Right lobe of liver (tissue), 6 donors: ENCODE results near the gene CAT. TPM values are rescaled to one million over a fixed set of nuclear protein-coding genes. Genes with fewer than 3 reads are reported as not detected.
A peak's percentile ranks its signal among the peaks of the same experiment; 100 is the strongest.

Source experiments
- ATAC-seq, 4 donors: fragments of 200-7000 bp; cut with Tn5 transposase; one replicate each; pipeline ENCODE4 v1.9.1; 2020; ENCODE audit warnings: mild to moderate bottlenecking in 4 of 4, moderate library complexity in 4 of 4
- DNase-seq, 3 donors: peaks; one replicate each; pipeline ENCODE4 v3.0.0-alpha.2; 2020
- H3K27ac ChIP-seq, 3 donors: fragments of 200-600 bp; one replicate each; pipeline ENCODE4 v1.8.0; 2022
- H3K27me3 ChIP-seq, 2 donors: fragments of 200-600 bp; one replicate each; pipeline ENCODE4 v1.8.0; 2022
- H3K36me3 ChIP-seq, 4 donors: fragments of 200-600 bp; sonication (generic) in 1 of 4; one replicate each; pipeline versions ENCODE4 v1.5.1 to v1.8.0; 2017 to 2022; ENCODE audit warnings: control low read depth in 1 of 4
- H3K4me1 ChIP-seq, 4 donors: fragments of 200-600 bp; sonication (generic) in 1 of 4; one replicate each; pipeline versions ENCODE4 v1.5.1 to v1.8.0; 2017 to 2022; ENCODE audit warnings: control low read depth in 1 of 4
- H3K4me3 ChIP-seq, 3 donors: fragments of 200-600 bp; one replicate each; pipeline ENCODE4 v1.8.0; 2022
- H3K9me3 ChIP-seq, 4 donors: fragments of 200-600 bp; sonication (generic) in 1 of 4; one replicate each; pipeline versions ENCODE4 v1.5.1 to v1.8.0; 2017 to 2022; ENCODE audit warnings: control low read depth in 1 of 4
- POLR2A ChIP-seq: fragments of 450-650 bp; IDR thresholded peaks from one replicate; pipeline ENCODE4 v1.6.1; 2017; ENCODE audit warnings: antibody characterized with exemption, mild to moderate bottlenecking
- WGBS: methylation state at CpG from one replicate; pipeline ENCODE4 v1.1.6; 2018; ENCODE audit warnings: low coverage, low lambda C conversion rate; ENCODE audit not compliant: insufficient coverage; ENCODE audit errors: missing lambda C conversion rate; 5-methylcytosine and 5-hydroxymethylcytosine counted together
- intact Hi-C, 2 donors: fragments of 100-400 bp; cut with DNase I; formaldehyde crosslinking; loops; one replicate each; pipeline versions ENCODE4 v1.11.2 to v1.14.1; 2022
- total RNA-seq, 6 experiments: library from RNA; depleted of rRNA in 2 of 6; stranded (reverse); fragments of >200 nt in 2 of 6; fragmentation: NEBNext Ultra II Directional in 3 of 6; extraction: Animal tissue kit (Norgen Biotek cat#: 25700) in 3 of 6; gene quantifications; one replicate each; pipeline versions ENCODE4 v1.1.0 to v1.2.4, GENCODE V29; 2016 to 2023
- TF ChIP-seq, protein P1 (sequence below), 4 donors: fragments of 200-600 bp in 3 of 4; fragments of 450-650 bp in 1 of 4; IDR thresholded peaks; one replicate each; pipeline versions ENCODE4 v1.5.1 to v1.8.0; 2016 to 2022; ENCODE audit warnings: antibody characterized with exemption in 4 of 4, mild to moderate bottlenecking in 2 of 4
- donor health status: DM: no; HTN: yes; CAD: no.
- donor health status: DM: no; HTN: no; CAD: no.
- donor health status: DM: no; HTN: no; CAD: no.
- donor health status: DM: no; HTN: yes; CAD: no.
- donor health status: DM: no; HTN: yes; CAD: no.

CAT gene
- total RNA-seq, 6 experiments from 2014 or later, result 212 to 450 (median 330) TPM

- DNase-seq (no peak), ATAC-seq (peak in 1 of 4 donors; percentile 12)
- TF ChIP-seq POLR2A, result no peak
- TF ChIP-seq, protein P1, sequence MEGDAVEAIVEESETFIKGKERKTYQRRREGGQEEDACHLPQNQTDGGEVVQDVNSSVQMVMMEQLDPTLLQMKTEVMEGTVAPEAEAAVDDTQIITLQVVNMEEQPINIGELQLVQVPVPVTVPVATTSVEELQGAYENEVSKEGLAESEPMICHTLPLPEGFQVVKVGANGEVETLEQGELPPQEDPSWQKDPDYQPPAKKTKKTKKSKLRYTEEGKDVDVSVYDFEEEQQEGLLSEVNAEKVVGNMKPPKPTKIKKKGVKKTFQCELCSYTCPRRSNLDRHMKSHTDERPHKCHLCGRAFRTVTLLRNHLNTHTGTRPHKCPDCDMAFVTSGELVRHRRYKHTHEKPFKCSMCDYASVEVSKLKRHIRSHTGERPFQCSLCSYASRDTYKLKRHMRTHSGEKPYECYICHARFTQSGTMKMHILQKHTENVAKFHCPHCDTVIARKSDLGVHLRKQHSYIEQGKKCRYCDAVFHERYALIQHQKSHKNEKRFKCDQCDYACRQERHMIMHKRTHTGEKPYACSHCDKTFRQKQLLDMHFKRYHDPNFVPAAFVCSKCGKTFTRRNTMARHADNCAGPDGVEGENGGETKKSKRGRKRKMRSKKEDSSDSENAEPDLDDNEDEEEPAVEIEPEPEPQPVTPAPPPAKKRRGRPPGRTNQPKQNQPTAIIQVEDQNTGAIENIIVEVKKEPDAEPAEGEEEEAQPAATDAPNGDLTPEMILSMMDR (IDR thresholded peaks at IDR 0.05), result no peak
- H3K36me3 ChIP-seq, result peaks cover 0 to 89% (median 47%) of the 10 kb centered on the region in 4 donors
- H3K27me3 ChIP-seq, result no peaks in the 10 kb centered on the region
- H3K4me3 ChIP-seq, result no peak overlapping the region
- no peak overlapping the region for H3K27ac ChIP-seq
- intact Hi-C loops, result no loop called here
- H3K9me3 ChIP-seq, result no peaks in the 10 kb centered on the region
- WGBS, result 50% methylated on average over 1 of the region's 1 CpG
- peaks cover 0 to 60% (median 23%) of the 10 kb centered on the region in 4 donors for H3K4me1 ChIP-seq
Measured at GRCh38 chr11:34454308-34455032, 15.7 kb downstream of the CAT start.

DNA sequence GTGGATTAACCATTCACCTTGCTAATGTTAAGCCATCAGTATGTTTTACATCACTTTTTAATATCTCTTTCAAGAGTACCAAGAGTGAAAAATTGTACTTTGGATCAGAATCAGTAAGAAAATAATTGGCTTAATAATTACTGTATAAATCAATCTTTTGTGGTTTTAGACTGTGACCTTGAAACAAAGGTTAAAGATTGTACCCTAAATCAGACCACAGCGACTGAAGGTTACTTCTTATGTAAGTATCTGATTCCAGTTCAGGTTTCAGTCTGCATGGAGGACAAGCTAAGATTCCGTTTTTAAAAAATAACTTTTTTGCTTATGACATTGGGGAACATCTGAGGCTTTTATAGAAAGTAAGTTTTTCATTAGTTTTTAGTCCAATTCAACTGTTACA is 18.9 kb downstream of the CAT start:
- ATAC-seq, result peak in 2 of 4 donors; percentile 12 to 48
- intact Hi-C loops, result no loop called here
- H3K9me3 ChIP-seq, result no peaks in the 10 kb centered on the region
- H3K36me3 ChIP-seq, result peaks cover 0 to 79% (median 38%) of the 10 kb centered on the region in 4 donors
- H3K27ac ChIP-seq, result peak overlapping the region in 2 of 3 donors; percentile 67 to 88
- H3K4me3 ChIP-seq, result no peak overlapping the region
- no peaks in the 10 kb centered on the region for H3K27me3 ChIP-seq
- peaks cover 0 to 90% (median 36%) of the 10 kb centered on the region in 4 donors for H3K4me1 ChIP-seq
- DNase-seq, result no peak
- TF ChIP-seq, protein P1 (IDR thresholded peaks at IDR 0.05), result no peak
- no peak for TF ChIP-seq POLR2A
- 33% methylated on average over 2 of the region's 2 CpGs for WGBS

- ATAC-seq, result no peak
- intact Hi-C loops, result no loop called here
- H3K36me3 ChIP-seq, result peaks cover 0 to 79% (median 37%) of the 10 kb centered on the region in 4 donors
- no peak for DNase-seq
- peaks cover 0 to 98% (median 37%) of the 10 kb centered on the region in 4 donors for H3K4me1 ChIP-seq
- H3K27ac ChIP-seq, result peak overlapping the region in 2 of 3 donors; percentile 67 to 88
- no peaks in the 10 kb centered on the region for H3K27me3 ChIP-seq
- H3K4me3 ChIP-seq, result no peak overlapping the region
- WGBS, result 64% methylated on average over 4 of the region's 4 CpGs
- TF ChIP-seq POLR2A, result no peak
- TF ChIP-seq, protein P1 (IDR thresholded peaks at IDR 0.05), result no peak
- H3K9me3 ChIP-seq, result no peaks in the 10 kb centered on the region
Measured at GRCh38 chr11:34458525-34458924, 19.8 kb downstream of the CAT start.

GRCh38 chr11:34459507-34460162 is 20.9 kb downstream of the CAT start:
- Histone ChIP-seq H3K36me3 (peaks cover 0 to 79% (median 38%) of the 10 kb centered on the region in 4 donors), H3K9me3 (no peaks in the 10 kb centered on the region), H3K27ac (peak overlapping the region; percentile 19 to 88 (median 67)), H3K4me1 (peaks cover 0 to 93% (median 31%) of the 10 kb centered on the region in 4 donors), H3K4me3 (no peak overlapping the region), H3K27me3 (no peaks in the 10 kb centered on the region)
- WGBS, result 53% methylated on average over 2 of the region's 3 CpGs
- TF ChIP-seq POLR2A, result no peak
- TF ChIP-seq, protein P1 (IDR thresholded peaks at IDR 0.05), result no peak
- ATAC-seq (peak; percentile 70 to 81 (median 80)), DNase-seq (peak in 1 of 3 donors; percentile 74)
- intact Hi-C loops, result no loop called here
